NOMO-1 treated with dmso at 0.1 percent for 144 hours (cell line): Measurements from ENCODE around the gene DAW1.
"Not testable (repeated sequence)": the region's sequence is repeated elsewhere in the genome, so short reads cannot be mapped to it uniquely, and the experiment has no call there.

Experiments
- DNase-seq: peaks from one replicate; lab custom pipeline; 2025; ENCODE audit not compliant: unreplicated experiment; lab: John Stamatoyannopoulos, UW

DAW1 gene

DNA sequence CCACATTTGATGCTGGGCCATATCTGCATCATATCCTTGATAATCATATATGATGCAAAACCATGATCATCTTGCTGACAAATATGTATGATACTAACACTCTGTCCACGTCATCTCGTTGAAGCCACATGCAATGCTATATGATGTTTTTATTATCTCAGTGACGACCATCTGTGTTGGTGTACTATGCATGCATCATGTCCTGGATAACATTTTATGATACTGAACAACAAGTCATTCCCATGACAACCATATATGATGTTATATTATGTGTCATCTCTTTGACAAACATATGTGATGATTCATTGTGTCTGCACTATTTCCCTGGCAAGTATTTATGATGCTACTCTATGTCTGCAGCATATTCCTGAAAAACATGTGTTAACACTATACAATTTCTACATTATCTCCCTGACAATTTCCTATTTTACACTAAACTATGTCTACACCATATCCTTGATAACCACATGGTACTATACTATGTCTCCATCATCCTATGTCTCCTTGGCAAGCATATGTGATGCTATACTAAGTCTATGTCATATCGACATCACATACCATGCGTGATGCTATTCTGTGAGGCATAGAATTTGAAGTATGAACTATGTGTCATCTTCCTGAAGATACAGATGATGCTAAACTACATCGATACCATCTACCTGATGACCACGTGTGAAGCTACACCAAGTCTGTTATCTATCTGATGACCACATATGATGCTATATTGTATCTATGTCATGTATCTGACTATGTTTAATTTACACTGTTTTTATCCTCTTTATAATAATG lies 37.0 kb downstream of the DAW1 start:
- DNase-seq: no peak

DNA sequence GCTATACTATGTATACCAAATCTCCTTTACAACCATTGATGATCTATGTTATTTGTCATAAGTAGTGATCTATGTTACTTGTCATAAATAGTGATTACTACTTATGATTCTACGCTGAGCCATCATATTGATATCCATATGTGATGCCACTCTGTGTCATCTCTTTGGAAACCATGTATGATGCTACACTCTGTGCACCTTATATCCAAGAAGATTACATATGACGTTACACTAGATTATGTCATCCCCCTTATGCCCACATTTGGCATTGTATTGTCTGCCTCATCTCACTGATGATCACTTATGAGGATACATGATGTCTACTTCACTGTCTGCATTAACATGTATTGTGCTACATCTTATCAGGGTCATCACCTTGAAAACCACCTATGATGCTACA lies 42.9 kb downstream of the DAW1 start:
- DNase-seq: no peak

DNA sequence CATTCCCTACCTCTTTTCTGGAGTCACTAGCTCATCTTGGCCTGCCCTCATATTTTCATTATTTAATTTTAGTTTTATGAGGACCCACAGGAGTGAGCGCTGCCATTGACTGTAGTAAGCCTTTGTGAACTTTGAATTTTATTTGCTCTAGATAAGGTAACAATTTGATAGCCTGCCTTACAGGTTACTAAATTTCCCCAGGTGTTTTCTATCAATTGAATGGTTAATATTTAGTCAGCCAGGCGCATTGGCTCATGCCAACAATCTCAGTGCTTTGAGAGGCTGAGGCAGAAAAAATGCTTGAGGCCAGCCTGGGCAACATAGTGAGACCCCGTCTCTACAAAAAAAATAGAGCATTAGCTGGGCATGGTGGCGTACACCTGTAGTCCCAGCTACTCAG lies 50.2 kb downstream of the DAW1 start:
- no peak for DNase-seq

DNA sequence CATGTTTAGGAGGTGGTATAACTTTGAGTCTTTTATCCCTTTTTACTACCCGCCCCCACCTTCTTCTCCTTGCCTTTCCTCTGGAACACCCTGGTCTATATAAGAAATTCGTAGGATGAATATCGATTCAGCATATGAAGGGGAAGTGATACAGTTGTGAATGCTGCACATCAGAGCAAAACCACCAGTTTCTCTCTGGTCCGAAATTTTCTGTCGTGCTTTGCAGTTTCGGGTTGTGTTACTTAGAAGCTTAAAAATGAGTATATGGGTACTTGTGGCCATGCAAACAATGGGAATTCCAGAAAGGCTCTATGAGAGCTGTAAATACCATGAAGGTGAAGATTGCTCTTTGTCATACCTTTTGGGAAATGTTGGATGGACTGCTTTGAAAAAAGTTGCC lies 60.6 kb downstream of the DAW1 start:
- no peak for DNase-seq

DNA sequence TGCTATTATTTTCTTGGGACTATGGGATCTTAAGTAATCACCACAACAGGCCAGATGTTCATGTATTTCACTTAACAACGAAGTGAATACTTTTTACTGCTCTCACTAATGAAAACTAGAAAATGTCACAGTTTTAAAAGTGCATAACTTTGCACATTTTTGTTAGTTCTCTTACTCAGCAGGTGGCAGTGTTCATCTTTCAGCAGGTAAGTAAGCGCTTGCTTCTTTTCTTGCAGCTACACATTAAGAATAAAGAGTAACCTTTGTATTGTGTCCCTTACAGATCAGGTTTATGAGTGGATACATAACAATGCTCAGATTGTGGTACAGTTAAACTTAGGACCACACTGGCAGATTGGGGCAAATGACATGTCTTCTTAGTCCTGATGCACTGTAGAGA lies 61.0 kb downstream of the DAW1 start:
- no peak for DNase-seq

DNA sequence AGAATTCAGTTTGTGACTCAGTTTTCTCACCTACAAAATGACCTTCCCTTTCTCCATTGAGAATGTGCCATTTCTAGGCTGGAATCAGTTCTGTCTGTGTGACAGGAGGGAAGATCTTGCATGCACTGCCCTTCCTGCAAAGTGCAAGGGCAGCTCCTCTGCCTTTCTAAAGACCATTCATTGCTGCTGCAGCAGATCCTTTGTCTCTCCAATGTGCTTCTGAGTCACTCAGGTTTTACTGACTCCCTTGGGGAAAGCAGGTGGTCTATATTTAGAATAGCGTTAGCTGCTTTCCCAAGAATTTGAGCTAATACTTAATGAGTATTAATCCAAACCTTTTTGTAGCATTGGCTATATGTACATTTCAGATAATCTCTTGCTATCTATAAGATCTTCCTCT lies 62.5 kb downstream of the DAW1 start:
- no peak for DNase-seq

DNA sequence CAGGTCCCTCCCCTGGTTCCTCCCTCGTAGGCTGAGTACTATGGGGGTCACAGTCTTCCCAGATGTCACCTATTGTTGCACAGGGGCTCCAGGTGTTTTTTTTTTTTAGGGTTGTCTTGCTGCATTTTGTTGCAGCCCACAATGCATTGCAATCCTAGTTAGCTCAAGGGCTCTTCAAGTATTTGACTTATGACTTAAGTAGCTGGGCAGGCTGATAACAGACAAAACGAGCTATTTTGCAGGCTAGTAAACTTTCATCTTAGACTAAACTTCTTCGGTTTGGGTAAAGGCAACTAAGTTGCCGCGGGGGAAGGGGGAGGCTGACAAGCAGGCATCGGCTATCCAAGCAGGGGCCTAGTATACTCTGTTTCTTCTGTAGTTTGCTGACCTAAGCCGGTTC lies 64.8 kb downstream of the DAW1 start:
- not testable (repeated sequence) for DNase-seq

DNA sequence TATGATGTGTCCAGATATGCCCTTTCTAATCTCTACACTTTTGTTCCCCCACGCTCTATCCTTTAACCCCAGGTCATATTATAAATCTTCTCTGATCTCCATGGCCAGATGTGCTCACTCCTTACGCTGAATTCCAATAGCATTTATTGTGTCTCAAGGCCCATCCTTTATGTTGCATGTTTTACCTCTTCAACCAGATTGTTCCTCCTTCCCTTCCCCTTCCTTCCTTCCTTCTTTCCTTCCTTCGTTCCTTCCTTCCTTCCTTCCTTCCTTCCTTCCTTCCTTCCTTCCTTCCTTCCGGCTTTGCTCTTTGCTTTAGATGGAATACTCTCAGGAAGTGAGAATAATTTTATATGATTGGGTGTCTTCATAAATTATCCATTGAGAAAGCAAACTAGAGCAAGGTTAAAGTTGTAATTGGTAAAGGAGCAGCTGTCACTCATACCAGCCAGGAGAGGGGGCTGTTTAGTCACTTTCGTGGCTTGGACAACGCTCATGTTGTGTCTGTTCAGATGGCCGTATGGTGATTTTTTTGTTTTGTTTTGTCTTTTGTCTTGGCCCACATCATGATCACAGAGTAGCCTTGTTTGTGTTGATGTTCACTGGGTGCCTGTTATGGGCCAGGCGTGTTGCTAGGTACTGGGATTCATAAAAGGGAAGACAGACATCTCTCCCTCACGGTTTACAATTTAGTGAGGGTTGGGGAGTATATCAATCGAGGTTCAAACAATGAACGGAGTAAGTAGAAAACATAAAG lies 68.0 kb downstream of the DAW1 start:
- peak; percentile 14 for DNase-seq

DNA sequence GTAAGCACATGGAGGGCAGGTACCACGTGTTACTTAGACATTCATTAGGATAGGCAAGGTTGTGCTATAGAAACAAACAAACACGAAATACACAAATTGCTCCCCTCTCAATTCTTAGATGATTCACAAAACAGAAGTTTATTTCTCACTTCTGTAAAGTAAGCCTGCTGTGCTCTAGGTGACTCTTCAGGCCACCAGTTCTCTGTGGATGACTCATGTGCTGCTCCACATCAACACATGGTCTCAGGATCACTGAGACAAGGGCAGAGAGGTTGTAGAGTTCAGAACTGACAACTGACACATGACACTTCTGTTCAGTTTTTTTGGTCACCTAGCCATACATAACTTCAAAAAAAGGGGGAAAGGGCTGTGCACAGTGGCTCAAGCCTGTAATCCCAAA lies 70.6 kb downstream of the DAW1 start:
- no peak for DNase-seq

DNA sequence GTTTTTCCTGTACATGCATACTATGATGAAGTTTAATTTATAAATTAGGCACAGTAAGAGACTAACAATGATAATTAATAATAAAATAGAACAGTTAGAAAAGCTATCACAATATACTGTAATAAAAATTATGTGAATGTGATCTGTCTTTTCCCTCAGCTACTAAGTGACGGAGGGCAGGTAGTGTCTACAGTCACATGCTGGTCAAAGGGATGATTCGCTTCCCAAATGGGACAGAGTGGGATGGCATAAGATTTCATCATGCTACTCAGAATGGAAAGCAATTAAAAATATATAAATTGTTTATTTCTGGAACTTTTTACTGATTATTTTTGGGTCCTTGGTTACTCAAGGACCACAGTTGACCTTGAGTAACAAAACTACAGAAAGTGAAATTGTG lies 71.5 kb downstream of the DAW1 start:
- DNase-seq: no peak

DNA sequence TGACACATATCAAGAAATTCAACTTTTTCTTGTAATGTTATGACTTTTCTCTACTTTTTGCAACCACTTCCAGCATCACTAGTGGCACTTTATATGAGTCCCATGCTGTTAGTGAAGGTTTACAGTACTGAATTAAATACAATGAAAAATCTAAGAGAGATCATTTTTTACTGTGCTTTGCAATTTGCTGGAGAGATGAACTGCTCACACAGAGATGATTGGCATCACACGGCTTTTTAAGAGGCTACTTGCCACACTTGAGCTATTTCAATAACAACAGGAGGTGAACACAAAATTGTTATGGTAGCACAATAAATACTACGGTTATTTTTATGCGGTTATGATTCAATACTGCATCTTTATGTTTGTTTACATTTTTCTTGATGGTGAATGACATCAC lies 88.9 kb downstream of the DAW1 start:
- DNase-seq: no peak

DNA sequence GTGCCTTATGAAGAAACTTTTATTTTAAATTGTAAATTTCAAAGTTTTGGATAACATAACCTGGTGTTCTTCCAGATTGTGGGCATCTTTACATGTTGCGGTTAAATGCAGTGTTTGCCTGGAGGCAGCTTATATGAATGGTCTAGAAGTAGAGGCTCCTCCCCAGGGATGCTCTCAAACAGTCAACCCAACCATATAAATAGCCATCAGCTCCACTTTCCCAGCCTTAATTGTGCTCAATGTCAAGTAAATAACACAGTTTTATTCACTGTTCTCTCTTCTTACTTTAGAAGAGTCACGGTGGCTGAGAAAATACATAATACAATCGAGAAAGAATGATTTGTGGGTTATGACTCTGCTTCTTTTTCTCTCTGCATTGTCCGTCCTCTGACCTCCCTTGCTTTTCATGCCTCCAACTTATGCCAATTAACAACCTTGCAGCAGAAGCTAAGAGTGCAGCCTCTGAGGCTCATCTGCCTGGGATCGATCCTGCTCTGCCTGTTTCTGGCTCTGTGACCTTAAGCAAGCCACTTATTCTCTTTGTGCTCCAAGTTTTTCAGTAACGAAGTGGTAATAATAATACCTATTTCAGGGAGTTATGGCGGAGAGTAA lies 100.3 kb downstream of the DAW1 start:
- DNase-seq: no peak

DNA sequence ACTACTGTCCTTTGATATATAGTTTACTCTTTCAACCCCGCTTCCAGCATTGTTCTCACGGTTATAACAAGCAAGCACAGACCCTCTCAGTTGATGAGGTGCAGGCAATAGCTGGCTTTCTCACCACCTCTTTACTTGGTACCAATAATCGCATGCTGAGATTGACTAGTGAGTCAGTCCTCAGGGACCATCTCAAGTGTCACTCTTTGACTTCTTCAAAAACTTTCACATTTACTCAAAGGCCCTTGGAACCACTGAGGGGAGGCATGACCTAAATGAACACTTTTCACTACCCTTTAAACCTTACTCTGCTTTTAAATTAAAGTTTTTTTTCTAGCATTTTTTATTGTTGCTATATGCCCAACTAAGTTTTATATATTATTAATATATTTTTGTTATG lies 101.8 kb downstream of the DAW1 start:
- DNase-seq: no peak
